Suprapubic skin (tissue), 4 donors: ENCODE measurements around the gene TBC1D14.

Source experiments
- EP300 ChIP-seq: sonication (generic); formaldehyde crosslinking; IDR thresholded peaks from one replicate; pipeline ENCODE4 v1.6.1; 2017; ENCODE audit warnings: antibody characterized with exemption
- POLR2A ChIP-seq, 2 donors: fragments of 450-650 bp; IDR thresholded peaks; one replicate each; pipeline ENCODE4 v1.6.1; 2017; ENCODE audit warnings: antibody characterized with exemption in 2 of 2, mild to moderate bottlenecking in 2 of 2, moderate library complexity in 2 of 2
- POLR2AphosphoS5 ChIP-seq, 3 donors: sonication (generic); formaldehyde crosslinking; IDR thresholded peaks; one replicate each; pipeline ENCODE4 v1.6.1; 2017; ENCODE audit warnings: antibody characterized with exemption in 3 of 3
- TF ChIP-seq, protein P1 (sequence below), 2 donors: fragments of 200-600 bp in 1 of 2; fragments of 450-650 bp in 1 of 2; sonication (generic) in 1 of 2; IDR thresholded peaks; one replicate each; pipeline ENCODE4 v1.5.1; 2016 to 2019; ENCODE audit warnings: antibody characterized with exemption in 2 of 2, mild to moderate bottlenecking in 1 of 2, moderate library complexity in 1 of 2

DNA sequence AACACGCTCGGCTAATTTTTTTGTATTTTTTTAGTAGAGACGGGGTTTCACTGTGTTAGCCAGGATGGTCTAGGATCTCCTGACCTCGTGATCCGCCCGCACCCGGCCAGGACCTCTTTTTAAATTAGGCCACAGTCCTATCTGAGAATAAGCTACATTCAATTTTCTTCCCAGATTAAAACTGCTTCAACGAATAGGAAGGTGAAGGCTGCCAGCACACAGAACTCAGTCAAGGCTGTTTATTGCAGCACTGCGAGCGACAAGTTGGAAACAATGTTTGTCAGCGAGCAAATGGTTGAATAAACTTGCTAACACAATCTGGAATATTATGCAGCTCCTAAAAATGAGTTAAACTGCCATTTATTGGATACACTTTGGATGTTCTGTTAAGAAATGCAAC is 156.4 kb downstream of the TBC1D14 start:
- TF ChIP-seq POLR2A (IDR thresholded peaks at IDR 0.05): no peak
- TF ChIP-seq, protein P1, sequence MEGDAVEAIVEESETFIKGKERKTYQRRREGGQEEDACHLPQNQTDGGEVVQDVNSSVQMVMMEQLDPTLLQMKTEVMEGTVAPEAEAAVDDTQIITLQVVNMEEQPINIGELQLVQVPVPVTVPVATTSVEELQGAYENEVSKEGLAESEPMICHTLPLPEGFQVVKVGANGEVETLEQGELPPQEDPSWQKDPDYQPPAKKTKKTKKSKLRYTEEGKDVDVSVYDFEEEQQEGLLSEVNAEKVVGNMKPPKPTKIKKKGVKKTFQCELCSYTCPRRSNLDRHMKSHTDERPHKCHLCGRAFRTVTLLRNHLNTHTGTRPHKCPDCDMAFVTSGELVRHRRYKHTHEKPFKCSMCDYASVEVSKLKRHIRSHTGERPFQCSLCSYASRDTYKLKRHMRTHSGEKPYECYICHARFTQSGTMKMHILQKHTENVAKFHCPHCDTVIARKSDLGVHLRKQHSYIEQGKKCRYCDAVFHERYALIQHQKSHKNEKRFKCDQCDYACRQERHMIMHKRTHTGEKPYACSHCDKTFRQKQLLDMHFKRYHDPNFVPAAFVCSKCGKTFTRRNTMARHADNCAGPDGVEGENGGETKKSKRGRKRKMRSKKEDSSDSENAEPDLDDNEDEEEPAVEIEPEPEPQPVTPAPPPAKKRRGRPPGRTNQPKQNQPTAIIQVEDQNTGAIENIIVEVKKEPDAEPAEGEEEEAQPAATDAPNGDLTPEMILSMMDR (IDR thresholded peaks at IDR 0.05): no peak
- no peak for TF ChIP-seq POLR2AphosphoS5 (IDR thresholded peaks at IDR 0.05)
- TF ChIP-seq EP300: no peak
